ENCODE data around the gene HDAC10. TPM values are rescaled to one million over a fixed set of nuclear protein-coding genes. Genes with fewer than 3 reads are reported as not detected.

The HDAC10 gene
- total RNA-seq, 1 experiment from 2014 or later: 62.6 TPM

DNA sequence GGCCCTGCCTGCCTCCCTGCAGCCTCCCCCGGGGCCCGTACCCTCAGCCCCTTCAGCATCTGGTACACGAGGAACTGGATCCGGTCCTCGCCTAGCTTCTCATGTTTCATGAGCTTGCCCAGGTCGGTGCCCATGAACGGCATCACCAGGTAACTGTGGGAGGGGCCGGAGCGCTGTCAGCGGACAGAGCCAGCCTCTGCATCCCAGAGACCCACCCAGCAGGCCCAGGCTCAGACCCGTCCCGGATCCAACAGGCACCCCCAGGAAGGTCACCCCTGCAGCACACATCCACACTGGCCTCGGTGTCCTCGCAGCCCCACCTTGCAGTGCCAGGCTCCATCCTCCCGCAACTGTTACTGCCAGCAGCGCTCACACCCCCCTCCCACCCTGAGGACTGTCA lies 6.0 kb upstream of the HDAC10 start:
- no peak for DNase-seq (ENCODE audit: low spot score)

DNA sequence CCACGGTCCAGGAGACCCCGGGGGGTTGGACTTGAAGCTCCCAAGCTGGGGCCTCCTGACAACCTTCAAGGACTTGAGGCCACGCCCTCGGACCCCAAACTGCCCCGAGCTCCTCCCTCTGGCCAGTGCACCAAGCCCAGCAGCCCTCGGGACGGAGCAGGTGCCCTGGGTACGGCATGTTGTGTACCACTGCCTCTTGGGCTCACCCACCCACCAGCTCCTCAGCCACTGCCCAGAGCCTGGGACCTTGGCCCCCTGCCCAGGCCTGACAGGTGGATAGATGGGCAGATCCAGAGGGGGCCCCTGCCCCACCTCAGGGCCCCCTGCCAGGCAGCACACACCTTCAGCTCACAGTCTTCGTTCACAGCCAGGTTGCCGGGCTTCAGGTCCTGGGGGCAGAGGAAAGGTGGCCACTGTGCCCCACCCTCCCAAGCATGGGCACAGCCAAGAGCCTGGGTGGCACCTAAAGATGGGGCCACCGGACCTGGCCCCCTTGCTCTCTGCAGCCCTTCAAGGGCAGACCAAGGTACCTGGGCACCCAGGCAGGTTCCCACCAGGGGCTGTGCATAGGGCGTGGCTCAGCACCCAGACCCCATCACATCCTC lies 5.3 kb upstream of the HDAC10 start:
- DNase-seq (ENCODE audit: low spot score): no peak

DNA sequence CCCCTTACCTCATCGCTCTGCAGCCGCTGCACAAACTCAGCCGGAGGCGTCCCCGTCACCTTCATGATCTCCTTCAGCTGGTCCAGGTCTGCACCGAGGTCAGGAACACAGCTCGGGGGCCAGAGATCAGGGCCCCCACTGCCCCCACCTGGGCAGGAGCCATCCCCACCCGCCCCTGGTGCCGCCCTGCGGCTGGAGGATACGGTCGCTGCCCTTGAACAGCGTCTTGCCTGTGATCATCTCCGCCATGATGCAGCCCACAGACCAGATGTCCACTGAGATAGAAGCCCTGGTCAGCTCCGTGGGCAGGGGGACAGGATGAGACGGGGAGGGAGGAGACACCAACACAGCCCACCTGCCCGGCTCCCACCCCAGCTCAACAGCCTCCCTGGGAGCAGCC lies 4.5 kb upstream of the HDAC10 start:
- no peak for DNase-seq (ENCODE audit: low spot score)

GRCh38 chr22:50255099-50255498 lies 4.0 kb upstream of the HDAC10 start:
- no peak for DNase-seq (ENCODE audit: low spot score)

DNA sequence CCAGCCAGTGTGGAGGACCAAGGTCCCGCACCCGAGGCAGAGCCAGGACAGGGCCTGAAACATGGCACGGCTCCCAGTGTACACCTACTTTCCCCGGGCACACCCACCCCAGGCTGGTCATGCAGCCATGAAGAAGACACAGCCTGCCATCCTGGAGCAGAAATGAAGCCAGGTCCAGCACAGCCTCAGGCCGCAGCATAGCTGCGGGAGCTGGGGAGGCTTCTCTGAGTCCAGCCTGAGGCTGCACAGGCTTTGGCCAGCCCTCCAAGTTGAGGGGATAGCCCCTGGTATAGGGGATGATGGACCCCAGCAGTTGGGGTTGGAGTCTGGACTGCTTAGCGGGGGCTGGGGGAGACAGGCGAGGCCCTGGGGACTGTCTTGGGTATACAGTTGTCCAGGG lies 2.9 kb upstream of the HDAC10 start:
- DNase-seq (ENCODE audit: low spot score): no peak

- DNase-seq (ENCODE audit: low spot score): no peak
These were observed 2.2 kb upstream of the HDAC10 start for GRCh38 chr22:50253046-50253915.

- DNase-seq (ENCODE audit: low spot score): peak; percentile 83
These were observed 1.3 kb upstream of the HDAC10 start for GRCh38 chr22:50252082-50253045.

DNA sequence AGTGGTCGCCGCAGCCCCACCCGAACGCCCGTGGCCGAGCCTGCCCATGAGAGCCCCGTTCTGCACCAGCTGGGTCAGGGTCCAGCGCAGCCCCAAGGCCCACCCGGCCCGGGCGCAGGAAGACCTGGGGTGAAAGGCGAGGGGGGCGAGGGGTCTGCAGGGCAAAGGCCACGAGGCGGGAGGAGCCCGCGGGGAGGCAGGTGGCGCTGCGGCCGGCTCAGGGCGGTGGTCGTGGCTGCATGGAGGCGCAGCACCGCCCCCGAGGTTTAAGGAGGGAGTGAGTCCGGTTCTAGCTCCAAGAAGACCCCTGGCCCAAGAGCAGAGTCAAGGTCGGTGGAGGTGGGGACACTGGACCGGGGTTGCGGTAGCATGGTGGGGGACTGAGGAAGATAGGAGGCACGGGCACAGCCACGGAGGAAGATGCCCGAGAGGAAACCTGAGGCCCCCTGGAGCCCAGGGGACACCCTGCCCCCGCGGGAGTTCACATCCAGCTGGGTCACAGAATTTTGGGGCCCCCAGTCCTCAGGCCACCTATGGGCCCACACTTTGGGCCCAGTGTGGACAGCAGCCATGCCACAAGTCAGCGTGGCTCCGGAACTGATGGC lies 514 bp upstream of the HDAC10 start:
- DNase-seq (ENCODE audit: low spot score): no peak

- no peak for DNase-seq (ENCODE audit: low spot score)
These were observed 863 bp downstream of the HDAC10 start for GRCh38 chr22:50250249-50250554.

- DNase-seq (ENCODE audit: low spot score): no peak
These were observed 1.5 kb downstream of the HDAC10 start for GRCh38 chr22:50249341-50250248.

DNA sequence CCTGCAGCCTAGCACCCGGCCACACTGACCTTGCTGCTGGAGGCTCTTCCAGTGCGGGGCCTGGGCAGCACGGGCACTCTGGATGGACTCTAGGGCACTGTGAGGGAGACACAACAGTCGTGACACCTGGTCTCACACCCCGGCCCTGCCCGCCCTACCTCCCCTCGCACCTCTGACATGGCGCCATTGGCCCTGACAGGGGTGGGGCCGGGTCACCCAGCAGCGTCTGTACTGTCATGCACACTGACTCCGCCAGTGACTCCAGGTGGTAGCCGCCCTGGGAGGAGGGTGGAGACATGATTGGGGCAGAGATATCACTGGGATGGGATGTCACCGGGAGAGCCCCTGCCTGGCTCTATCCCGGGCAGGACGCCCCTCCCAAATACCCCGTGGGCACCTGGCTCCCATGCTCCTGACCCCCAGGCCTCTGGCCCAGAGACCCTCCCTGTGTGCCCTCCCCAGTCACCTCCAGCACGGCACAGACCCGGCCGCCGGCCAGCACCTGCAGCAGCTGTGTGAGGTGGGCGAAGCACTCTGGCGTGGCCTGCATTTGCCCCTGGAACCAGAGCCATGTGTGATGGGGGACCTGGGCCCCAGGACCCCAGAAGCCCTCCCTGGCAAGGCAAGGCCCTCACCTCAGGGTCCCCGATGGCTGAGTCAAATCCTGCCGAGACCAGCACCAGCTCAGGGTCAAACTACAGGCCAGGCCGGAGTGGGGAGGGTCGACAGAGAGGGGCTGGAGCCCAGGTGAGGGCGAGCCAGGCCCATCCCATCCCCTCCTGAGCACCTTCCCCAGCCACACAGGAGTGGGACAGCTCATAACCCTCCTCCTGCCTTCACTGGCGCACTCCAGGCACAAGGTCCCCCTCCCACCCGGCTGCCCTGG lies 2.6 kb downstream of the HDAC10 start:
- DNase-seq (ENCODE audit: low spot score): peak; percentile 44

GRCh38 chr22:50247748-50248147 lies 3.3 kb downstream of the HDAC10 start:
- DNase-seq (ENCODE audit: low spot score): peak; percentile 86

DNA sequence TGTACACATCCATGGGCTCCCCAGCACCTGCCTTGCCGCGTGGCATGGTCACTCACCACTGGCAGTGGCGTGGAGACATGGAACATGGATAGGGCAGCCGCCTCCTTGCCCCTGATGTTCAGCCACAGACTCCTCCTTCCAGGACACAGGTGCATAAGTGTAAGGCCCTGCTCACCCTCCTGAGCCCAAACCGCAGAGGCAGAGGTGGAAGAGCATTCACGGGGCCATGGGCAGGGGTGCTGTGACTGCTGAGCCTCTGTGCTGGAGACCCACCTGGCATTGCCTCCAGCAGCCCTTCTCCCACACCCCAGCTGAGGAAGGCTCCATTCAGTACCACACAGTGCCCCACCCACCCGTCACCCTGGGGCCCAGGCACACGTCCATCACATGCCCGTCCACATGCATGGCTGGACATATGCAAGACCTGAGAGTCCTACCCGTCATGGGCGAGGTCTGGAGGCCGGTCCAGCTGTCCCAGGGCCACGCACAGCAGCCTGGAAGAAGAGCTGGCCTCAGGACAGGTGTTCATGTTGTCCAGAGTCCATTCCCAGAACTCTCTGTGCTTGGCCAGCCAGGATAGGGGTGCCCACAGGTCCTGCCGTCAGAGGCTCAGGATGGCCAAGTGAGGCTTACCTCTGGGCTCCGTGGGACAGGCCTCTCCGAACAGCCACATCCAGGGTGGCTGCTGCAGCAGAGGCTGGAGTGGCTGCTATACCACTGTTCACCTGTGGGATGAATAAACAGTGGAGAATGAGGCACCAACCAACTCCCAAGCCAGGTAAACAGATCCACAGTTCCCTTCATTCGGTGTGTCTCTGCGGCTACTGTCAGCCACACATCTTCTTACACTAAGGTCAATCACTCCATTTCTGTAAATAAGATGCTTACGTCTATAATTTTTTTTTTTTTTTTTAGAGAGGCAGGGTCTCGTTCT lies 4.6 kb downstream of the HDAC10 start:
- no peak for DNase-seq (ENCODE audit: low spot score)

- no peak for DNase-seq (ENCODE audit: low spot score)
These were observed 5.6 kb downstream of the HDAC10 start for GRCh38 chr22:50245214-50246072.

DNA sequence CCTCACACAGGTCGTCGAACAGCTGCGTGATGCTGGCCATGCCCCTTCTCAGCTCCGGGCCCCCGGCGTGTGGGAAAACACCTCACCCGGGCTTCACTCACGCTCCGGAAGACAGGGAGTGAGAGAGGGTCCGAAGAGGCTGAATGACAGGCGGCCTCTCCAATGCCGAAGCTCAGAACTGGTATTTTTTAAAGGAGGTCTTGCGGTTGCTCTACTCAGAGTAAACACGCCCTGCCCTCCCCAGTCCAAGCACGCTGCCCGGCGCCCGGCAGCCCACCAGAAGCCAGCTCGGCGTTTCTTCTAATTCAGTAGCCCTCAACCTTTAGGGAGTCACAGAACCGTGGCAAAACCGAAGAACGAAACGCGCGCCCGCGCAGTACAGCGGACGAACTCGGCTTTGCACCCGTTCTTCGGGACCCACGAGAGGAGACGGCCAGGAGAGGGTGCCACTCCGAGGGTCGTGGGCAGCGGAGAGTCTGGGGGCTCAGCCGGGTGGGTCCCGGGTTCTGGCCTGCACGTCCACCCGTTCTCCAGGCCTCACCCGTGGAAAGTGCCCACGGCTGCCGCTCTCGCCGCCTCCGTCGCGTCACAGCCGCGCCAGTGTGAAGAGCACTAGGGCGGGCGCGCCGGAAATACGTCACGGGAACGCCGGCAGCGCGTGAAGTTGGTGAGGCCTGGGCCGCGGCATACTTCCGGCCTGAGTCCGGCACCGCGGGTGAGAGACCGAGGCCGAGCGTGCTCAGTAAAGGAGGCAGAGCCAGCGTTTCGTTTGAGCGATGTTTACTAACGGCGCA lies 6.4 kb downstream of the HDAC10 start, which contains the start of gene TUBGCP6:
TUBGCP6 (minus strand) TSS at position 604 of the 794 bp plus-strand sequence; CDS start at position 40, 564 bp downstream.
- DNase-seq (ENCODE audit: low spot score): peak; percentile 89

- no peak for DNase-seq (ENCODE audit: low spot score)
These were observed 7.2 kb downstream of the HDAC10 start for GRCh38 chr22:50243685-50244419.

Data from HT-29 (cell line).